IPS DF 4.7 (cell line): ENCODE measurements around the gene DPY30.

ENCODE experiments used
- DNase-seq: peaks from one replicate; pipeline ENCODE4 v3.0.0-alpha.2; 2013; ENCODE audit warnings: low spot score; ENCODE audit errors: extremely low read depth

The DPY30 gene

DNA sequence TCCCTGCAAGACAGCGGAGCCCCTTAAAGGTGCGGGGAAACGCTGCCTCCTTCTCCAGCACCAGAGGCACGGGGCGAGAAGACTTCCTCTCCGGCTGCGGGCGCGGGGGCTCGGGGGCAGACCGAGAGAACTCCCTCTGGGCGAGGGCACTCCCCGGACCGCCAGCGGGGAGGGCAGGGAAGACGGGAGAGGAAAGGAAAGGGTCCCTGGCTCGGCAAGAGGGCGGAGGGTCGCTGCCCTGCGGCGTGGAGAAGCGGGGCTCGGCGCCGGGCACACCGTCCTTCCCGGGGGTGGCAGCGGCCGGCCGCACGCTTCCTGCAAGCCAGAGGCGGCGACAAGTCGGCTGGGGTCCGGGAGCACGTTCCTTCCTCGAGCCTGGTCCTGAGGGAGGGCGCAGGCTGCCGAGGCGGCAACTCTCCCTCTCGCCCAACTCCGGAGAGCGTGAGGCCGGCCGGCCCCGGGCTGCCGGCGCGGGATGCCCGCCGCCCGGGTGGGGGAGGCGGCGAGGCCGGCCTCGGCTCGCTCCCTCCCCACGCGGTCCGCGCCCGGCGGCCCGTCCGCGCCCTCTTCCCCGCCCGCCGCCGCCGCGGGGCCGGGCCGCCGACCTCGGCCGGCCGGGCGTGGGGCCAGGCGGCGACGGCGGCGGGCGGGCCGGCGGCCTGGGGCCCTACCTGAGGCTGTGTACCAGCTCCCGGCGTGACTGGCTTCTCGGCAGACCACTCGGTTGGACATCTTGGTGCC, 29.9 kb downstream of the DPY30 start:
- DNase-seq = no peak

DNA sequence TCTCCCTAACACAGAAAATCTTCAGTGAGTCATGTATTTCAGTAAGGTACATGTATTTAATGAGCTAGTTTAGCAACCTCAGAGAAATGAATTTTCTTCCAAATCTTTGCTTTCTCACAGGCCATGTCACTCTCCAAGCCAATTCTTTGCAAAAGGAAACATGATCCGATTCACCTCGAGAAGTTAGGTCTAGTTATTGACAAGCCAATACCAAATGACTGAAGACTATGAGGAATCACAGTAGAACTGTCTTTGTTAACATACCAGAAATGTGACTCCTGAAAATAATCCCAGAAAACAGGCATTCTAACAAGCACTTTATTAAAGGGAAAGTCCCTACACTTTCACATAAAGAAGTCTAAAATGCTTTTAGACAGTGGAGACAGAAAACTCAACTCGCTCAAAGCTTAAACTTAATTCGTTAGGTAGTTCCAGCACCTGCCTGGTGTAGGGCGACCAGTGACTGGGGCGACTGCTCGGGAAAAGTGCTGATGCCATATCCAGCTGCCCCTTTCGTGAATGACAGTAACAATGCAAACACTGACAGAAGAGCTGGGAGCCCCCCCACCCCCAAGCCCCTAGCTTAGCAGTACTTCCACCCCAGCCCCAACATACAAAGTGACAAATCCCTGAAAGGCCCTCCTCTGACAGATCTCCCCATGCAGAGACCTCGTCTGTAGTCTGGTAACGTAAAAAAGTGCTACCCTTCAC, 30.6 kb downstream of the DPY30 start:
- no peak for DNase-seq

DNA sequence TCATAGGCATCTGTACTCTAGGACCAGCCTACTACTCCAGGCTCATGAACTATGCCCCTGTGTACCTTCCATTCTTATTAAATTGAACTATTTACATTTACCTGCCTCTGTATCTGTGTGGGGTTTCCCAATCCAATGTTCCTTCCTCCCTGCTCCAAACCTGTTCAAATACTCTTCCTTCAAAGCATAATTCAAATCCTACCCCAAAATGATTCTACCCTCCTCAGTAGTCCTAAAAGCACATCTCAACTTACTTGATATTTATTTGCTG, 32.5 kb downstream of the DPY30 start:
- DNase-seq = no peak

DNA sequence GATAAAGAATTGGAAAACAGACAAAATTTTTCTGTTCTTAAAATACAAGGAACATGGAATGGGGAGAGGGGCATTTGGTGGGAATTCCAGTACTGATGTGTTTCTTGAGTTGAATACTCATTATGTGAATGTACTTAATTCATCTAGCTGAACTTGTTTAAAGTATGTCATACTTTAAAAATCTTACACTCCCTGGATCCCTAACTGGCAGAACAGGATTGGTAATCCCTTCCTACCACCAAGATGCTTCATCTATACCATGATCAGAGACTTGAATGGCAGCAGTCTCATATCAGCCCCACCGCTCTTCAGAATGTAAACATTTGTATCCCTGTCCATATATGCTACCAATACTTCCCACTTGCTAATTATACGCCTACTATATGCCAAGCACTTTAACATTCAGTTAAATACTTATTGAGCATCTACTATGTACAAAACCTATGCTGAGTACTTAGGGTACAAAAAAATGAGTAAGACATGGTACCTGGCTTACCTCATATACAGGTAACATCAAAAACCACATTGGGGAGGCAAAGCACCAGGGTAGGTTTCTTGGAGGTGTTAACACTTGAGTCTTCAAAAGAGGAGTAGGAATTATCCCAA, 34.1 kb downstream of the DPY30 start:
- no peak for DNase-seq

DNA sequence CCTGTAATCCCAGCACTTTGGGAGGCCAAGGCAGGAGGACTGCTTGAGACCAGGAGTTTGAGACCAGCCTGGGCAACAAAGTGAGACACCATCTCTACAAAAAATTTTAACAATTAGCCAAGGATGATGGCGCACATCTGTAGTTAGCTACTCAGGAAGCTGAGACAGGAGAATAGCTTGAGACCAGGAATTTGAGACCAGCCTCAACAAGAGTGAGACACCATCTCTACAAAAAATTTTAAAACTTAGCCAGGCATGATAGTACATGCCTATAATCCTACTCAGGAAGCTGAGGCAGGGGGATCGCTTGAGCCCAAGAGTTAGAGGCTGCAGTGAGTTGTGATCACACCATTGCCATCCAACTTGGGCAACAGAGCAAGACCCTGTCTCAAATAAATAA, 35.8 kb downstream of the DPY30 start:
- no peak for DNase-seq

DNA sequence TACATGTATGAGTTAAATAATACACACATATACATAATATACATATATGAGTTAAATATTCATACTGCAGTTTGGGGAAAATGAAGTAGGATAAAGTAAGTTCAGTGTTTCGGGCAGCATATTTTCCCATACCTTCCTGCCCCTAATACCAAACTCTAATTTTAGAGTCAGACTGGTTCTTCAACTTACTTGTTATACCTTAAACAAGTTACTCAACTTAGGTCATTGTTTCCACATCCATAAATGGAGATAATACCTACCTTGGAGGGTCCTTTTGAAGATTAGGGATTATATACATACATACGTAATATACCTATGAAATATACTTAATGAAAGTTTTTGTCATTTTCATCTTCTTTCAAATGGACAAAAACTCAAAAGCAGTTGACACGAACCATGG, 37.2 kb downstream of the DPY30 start:
- no peak for DNase-seq

DNA sequence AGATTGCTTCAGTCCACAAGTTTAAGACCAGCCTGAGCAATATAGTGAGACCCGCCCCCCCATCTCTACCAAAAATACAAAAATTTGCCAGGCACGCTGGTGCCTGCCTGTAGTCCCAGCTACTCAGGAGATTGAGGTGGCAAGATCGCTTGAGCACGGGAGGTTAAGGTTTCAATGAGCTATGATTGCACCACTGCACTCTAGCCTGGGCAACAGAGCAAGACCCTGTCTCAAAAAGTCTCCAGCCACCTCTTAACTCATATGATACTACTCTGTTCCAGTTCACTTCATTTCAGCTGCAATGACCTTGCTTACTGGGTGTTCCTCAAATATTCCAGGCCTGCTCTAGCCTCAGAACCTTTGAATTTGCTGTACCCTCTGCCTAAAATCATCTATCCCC, 40.2 kb downstream of the DPY30 start:
- no peak for DNase-seq

DNA sequence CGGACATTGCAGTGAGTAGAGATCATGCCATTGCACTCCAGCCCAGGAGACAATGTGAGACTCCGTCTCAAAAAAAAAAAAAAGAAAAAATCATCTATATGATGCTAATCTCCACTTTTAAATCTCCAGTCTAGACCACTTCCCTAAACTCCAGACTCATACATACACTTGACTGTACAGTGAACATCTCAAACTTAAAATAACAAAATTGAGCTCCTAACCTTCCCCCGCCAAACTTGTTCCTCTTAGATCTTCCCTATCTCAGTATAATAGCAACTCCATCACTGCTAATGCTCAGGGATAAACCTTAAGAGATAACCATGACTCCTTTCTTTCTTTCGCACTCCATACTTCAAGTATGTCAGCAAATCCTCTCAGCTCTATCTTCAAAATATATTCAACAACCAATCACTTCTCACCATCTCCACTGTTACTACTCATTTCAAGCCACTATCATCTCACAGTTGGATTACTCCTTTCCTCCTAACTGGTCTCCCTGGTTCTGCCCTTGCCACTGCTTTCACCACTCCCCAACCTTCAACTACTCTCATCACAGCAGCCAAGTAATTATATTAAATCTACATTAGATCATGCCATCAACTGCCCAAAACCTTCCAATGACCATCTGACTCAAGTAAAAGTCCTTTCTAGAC, 40.7 kb downstream of the DPY30 start:
- no peak for DNase-seq

DNA sequence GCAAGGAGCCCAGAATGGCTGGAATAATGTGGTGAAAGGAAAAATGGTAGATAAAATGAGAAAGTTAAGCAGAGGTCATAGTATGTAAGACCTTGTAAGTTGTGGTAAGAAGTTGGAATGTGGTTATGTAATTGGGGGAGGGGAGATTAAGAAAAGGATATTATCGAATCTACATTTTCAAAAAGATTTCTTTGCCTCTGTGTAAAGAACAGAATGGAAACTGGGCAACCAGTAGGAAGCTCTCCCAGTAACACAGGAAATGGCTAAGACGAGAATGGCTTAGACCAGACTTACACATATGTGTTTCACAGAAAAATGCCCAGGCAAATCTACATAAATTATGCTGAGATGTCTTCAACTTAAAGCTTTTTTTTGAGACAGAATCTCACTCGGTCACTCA, 42.0 kb downstream of the DPY30 start:
- no peak for DNase-seq

DNA sequence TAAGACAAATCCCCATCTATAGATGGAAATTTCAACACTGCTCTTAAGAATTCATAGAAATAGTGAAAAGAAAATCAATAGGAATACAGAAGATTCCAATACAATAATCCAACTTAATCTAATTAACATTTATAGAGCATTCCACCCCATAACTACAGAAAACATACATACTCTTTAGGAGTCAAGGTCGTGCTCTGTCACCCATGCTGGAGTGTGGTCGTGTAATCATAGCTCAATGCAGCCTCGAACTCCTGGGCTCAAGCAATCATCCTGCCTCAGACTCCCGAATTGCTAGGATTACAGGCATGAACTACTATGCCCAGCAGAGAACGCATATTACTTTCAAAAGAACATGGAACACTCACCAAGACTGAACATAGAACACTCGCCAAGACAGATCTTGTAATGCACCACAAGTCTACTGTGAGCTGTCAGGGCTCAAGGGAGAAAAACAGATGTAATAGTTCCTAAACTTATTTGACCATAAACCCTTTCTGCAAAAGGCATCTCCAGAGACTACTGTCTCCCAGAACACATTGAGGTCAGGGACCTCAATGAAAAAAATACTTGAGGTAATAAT, 42.9 kb downstream of the DPY30 start:
- no peak for DNase-seq

DNA sequence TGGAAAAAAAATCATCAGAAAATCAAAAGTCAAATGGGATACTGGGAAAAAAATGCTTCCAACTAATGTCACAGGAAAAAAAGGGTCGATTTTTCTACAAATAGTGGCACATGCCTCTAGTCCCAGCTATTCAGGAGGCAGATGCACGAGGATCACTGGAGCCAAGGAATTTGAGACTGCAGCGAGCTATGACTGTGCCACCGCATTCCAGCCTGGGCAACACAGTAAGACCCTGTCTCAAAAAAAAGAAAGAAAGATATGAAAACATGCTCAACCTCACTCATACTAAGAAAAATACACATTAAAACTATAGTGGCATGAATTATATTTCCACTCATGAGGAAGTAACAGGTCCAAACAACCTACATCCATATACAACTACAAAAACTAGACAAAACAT, 46.7 kb downstream of the DPY30 start:
- DNase-seq = no peak

DNA sequence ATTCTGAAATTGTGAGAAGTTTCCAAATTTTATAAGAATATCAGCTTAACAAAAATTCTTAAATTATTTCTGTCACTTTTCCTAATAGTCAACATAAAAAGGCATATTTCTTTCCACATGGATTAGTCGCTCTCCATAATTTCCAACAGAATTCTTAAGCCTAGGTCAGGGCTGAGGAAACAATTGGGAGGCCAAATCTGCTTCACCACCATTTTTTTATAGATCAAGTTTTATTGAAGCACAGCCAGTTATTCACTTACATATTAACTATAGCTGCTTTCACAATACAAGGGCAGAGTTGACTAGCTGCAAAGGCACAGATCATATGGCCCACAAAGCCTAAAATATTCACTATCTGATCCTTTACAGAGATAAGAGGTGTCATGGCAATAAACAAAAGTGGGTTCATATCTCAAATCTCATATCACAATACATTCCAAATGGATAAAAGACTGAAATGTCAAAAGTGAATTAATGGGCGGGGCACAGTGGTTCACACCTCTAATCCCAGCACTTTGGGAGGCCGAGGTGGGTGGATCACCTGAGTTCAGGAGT, 47.5 kb downstream of the DPY30 start:
- no peak for DNase-seq

DNA sequence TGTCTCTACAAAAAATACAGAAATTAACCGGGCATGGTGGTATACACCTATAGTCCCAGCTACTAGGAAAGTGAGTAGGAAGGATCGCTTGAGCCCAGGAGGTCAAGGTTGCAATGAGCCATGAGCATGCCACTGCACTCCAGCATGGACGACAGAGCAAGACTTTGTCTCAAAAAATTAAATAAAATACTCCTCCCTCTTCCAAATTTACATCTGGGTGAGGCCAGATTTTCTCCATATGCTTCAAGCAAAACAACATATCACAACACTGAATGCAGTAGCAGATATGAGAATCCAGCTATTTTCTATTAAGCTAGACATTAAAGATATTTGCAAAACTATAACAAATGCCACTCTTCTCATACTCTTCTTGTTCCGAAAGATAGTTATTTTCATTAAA, 49.7 kb downstream of the DPY30 start:
- no peak for DNase-seq

DNA sequence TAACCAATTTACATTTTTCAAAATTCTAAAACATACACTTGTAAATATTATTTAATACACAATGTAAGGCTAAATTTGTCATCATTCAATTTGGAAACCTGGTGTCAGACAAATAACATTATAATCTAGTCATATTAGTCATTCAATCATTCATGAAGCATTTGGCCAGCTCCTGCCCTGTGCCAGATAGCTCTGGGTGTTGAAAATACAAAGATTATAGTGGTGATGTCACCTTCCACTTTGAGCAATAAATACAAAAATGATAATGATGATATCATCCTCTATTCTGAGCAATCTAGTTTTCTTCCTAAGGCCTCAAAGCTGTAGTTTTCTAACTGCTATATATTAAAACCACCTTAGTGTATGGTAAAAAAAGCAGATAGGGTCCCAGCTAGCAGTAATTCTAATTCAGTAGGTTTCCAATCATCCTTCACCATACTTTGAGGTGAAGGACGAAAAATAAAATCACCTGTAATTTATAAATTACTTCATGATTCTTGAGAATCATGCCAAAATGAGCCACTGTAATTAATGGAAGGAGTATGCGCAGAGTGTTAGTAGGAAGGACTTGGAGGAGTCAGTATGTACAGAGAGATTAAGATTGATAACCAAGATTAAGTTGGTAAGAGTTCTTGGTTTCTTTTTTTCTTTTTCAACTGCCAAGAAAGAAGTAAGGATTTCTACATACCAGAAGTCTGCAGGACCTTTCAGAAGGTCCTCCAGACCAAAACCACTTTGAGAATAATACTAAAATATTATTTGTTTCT, 52.0 kb downstream of the DPY30 start:
- DNase-seq = no peak

DNA sequence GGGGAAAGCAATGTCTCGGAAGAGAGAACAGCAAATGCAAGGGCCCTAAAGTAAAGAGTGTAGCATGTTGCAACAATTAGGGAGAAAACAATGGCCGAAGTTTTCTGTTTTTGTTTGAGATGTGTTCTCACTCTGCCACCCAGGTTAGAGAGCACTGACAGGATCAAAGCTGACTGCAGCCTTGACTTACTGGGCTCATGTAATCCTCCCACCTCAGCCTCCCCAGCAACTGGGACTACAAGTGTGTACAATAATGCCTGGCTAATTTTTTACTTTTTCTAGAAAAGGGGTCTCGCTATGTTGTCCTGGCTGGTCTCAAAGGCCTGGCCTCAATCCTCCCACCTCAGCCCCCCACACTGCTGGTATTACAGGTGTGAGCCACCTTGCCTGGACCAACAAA, 52.7 kb downstream of the DPY30 start:
- DNase-seq = no peak

DNA sequence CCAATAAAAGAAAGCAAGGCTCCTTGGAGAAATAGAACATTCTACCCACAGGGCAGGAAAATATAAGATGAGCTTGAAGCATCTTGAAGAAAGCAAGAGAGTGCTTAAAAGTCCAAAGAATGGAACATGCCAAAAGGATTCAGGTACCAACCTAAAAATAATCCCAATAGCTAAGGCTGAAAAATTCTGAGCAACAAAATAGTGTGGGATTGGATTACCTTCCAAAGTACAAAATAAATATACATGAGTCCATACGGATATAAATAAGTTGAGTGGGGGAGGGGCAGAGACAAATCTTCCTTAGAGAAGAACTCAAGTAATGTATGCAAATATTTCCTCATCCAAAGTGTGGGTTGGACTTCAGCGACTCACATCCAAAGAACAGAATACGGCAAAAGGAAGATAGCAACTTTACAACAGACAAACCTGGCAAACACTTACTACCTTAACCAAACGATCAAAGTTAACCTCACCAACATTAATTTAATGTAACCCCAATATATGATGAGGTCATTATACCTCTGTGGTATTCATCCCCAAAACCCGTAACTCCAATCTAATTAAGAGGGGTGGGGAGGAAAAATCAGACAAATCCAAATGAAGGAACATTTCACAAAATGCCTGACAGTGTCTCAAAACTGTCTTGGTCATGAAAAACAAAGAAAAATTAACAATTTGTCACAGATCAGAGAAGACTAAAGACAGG, 55.7 kb downstream of the DPY30 start:
- no peak for DNase-seq

DNA sequence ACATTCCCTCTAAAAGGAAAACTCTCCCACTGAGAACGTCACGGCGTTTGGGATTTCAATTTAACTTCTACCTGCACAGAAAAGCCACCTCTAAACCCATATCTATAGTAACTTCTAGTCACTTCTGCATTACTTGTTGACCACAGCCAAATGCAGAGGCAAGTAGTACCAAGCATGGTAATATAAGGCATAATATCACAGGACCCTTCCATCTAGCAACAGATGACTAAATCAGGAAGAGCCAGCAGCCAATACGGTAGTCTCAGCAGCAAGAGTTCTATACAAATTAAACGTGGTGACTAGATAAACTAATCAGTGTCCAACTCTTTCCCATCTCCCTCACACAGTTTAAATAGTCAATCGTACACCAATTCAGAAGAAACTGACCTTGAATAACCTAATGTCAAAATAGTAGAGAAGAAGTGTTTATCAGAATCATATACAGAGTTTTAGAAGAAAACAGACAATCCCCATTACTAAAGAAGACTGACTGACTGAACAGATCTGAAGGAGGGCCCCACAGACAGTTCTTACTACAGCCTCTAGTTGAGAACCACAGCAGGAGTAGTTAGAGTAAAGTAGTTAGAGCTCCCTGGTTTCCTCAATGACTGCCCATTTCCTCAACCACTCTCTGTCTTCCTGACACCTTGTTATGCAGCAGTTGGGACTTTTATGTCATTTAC, 58.8 kb downstream of the DPY30 start:
- peak; percentile 16 for DNase-seq

DNA sequence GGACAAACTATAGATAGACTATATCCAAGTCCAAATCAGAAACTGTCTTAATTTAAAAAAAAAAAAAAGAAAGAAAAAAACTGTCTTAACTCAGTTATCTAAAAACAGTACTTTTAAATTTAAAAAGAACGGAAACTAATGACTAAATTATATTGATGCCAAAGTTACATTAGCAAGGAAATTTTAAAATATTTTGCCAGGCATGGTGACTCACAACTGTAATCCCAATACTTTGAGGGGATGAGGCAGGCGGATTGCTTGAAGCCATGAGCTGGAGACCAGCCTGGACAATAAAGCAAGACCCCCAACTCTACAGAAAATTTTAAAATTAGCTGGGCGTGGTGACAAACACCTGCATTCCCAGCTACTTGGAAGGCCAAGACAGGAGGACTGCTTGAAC, 59.6 kb downstream of the DPY30 start:
- DNase-seq = no peak

DNA sequence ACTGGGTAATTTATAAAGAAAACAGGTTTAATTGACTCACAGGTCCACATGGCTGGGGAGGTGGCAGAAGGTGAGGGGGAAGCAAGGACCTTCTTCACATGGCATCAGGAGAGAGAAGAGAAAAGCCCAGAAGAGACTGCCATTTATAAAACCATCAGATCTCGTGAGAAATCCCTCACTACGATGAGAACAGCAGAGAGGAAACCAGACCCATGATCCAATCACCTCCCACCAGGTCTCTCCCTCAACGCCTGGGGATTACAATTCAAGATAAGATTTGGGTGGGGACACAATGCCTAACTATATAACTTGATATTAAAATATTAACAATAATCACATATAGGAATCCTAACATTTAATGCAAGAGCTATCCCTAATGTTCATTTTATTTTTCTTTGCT, 60.6 kb downstream of the DPY30 start:
- no peak for DNase-seq

DNA sequence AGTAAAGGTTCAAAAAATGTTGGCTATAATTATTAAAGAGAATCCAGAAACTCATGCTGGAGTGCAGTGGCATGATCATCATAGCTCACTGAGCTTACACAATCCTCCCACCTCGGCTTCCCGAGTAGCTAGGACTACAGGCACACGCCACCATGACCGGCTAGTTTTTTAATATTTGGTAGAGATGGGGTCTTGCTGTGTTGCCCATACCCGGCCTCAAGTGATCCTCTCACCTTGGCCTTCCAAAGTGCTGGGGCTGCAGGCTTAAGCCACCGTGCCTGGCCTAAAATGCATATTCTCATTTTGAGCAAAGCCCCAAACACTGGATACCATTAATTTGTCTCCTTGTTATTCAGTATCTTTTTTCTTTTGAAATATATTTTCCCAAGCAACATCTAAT, 61.2 kb downstream of the DPY30 start:
- DNase-seq = no peak
